ENCODE results near the gene CRABP1.

Gene CRABP1

DNA sequence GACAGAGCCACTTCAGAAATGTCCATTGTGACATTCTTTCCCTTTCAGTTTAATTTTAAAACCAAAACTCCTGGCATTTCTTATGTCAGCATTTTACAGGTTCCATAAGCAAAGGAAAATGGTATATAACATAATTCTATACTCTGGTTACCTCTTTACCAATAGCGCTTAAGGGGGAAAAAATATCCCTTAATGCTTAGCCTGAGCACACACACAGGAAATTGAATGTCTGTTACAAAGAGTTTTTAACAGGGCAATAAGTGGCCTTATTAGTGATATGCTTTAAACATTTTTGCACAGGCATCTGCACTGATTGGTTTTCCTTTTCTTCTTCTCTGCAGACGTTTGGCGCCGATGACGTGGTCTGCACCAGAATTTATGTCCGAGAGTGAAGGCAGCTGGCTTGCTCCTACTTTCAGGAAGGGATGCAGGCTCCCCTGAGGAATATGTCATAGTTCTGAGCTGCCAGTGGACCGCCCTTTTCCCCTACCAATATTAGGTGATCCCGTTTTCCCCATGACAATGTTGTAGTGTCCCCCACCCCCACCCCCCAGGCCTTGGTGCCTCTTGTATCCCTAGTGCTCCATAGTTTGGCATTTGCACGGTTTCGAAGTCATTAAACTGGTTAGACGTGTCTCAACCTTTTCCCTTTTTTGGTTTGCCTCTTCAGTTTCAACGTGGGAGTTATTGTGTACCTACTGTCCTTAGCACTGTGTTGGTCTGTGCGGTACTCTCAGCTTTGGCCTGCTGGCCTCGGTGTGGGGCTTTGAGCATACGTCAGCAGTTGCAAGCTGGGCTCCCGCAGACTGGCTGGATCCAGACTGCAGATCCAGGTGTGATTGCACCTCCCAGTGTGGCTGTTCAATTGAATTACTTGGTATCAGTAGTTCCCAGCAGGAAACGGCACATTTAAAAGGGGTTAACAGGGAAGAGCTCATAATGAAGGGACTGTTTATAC is 7.7 kb downstream of the CRABP1 start:
- DNase-seq (ENCODE audit: low read depth in 2 of 2) = no peak

DNA sequence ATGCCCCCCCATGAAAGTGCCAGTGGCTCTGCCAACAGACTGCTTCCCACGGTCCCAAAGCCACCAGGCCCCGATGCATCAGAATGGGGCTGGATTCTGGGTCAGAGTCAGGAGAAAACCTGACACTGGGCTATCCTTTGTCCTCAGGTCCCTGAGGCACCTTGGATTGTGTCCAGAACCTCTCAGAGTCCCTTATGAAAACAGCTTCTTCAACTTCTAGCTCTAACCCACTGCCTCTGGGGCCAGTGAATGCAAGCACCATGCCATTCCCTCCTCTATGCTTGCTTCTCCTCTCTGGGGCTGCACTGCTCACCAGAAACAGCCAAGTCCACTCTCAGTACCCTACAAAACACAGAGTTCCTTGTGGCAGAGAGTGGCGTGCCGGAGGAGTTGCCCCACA is 9.9 kb downstream of the CRABP1 start:
- DNase-seq (ENCODE audit: low read depth in 2 of 2) = no peak

DNA sequence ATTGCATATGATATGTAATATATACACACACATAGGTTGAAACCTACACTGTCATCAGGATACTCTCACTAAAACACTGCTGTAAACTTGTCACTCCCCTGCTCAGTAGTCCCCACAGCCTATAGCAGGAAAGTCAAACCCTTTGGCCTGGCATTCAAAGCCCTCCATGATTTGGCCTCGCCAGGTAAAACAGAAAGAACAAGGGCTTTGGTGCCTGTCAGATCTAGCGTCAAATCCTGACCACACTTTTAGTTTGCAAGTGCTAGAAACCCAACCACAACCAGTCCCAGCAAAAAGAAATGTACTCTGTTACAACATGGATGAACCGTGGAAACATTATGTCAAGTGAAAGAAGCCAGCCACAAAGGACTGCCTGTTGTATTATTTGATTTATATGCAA is 11.4 kb downstream of the CRABP1 start:
- no peak for DNase-seq (ENCODE audit: low read depth in 2 of 2)

- no peak for DNase-seq (ENCODE audit: low read depth in 2 of 2)
Observed at GRCh38 chr15:78353093-78353492, 12.9 kb downstream of the CRABP1 start.

DNA sequence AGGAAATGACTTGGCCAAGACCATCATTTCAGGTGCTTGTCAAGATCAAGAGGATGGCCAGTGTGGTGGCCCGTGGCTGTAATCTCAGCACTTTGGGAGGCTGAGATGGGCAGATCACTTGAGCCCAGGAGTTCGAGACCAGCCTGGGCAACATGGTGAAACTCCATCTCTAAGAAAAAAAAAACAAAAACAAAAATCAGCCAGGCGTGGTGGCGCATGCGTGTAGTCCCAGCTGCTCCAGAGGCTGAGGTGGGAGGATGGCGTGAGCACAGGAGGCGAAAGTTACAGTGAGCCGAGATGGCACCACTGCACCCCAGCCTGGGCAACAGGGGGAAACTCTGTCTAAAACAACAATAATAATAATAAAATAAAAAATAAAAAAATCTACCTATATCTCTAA is 15.0 kb downstream of the CRABP1 start:
- DNase-seq (ENCODE audit: low read depth in 2 of 2) = no peak

GRCh38 chr15:78358102-78358870 is 18.1 kb downstream of the CRABP1 start:
- DNase-seq (ENCODE audit: low read depth in 2 of 2) = no peak

DNA sequence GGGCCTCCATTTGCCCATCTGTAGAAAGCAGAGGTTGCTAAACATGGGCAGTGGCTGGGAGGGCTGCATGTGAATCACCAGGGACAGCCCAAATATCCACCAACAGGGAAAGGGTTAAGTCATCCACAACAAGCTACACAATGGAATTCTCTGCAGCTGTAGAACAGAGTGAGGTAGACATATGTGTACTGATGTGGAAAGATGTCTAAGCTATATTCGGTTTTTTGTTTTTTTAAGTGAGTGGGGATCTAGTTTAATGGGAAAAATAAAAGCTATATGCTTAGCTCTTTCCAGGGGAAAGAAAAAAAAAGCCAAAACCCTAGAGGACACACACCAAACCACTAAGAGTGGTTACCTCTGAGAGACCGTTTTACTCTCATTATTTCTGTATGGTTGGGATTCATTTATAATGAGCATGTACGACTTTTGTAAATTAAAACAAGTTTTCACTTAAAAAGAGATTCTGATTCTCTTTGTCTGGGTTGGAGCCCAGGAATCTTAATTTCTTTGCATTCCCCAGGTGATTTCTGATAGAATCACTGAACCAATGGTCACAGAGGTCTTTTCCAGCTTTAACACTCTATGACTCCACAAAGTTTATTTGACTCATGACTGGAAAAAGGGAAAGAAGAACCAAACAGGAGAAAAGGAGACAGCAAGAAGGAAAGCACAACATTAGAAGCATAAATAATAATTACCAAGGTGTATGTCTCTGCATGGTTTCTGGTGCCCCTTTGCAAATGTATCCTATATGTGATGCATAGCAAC is 19.1 kb downstream of the CRABP1 start:
- DNase-seq (ENCODE audit: low read depth in 2 of 2) = no peak

DNA sequence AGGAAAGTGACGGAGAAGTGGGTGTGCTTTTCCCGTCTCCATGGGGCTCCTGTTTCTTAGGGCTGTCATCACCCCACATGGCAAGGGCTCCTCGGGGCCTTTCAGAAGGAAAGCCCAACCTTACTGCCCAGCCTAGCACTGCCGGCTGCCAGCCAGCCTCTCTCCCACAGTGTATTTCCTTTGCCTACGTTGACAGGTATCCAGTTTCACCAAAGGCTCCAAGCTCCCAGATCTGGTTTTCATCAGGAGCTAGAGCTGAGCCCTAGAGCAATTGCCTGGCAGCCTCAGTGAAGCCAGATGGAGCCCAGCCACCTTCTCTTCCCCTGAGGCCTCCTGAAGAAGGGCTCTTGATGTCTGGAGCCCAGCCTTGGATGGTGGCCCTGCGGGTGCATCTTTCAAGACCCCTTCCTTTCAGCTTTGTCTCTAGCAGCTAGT is 20.2 kb downstream of the CRABP1 start:
- DNase-seq (ENCODE audit: low read depth in 2 of 2) = peak; percentile 7 to 9

DNA sequence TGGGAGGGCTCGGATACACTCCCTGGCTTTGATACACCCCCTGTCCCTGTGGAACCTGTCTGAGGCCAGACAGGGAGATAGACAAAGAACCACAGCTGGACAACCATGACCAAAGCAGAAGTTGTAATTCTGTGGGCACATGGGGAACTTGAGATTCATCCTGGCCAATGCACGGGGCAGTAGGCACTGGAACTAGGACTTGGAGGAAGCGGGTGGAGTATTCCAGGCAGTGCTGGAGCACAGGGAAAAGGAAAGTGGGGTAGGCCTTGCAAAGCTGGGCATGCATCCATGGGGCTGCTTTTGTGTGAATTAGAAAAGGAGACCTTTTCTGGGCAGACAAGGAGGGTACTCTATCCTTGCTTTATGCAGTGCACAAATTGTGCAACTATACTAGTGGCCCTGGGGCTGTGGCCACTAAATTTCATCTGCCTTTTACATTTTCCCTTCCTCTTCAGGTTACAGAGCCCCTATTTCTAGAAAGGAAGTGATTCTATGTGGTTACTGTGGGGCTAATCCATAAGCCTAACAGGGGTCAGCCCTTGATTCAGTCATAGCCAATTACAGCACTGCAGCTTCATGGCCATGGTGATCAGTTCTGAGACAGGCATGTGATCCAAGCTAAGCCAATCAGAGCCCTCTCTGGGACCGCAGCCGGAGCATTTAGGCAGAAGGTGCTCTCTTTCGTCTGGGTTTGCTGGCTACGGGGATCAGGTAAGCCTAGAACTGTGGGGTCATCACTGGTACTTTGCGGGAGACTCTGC is 21.0 kb downstream of the CRABP1 start:
- DNase-seq (ENCODE audit: low read depth in 2 of 2) = no peak

GRCh38 chr15:78361771-78362506 is 21.8 kb downstream of the CRABP1 start:
- no peak for DNase-seq (ENCODE audit: low read depth in 2 of 2)

DNA sequence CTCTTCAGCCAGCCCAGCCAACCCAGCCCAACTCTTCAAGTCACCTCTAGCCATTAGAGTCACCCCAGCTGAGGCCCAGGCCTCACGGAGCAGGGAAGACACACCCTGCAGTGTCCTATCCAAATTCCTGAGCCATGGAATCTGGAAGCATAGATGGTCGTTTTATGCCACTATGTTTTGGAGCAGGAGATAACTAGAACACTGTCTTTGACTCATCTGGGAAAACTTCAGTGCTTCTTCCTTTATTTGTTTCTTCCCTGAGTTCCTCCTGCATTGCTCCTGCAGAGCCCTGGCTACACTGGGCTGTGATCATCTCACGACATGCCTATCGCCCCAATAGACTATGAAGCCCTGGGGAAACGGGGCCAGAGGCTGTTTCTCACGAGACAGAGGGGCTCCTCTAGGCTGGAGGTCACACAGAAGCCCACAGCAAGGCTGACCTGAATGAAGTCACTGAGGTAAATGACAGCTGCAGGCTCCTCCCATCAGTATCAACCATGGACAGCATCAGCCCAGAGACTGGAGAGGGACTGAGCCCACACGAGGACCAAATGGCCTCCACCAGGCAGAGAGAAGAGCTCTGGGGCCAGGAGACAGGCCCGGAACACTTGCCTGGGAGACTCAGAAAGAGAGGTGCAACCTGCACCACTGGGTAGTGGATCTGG is 22.7 kb downstream of the CRABP1 start:
- DNase-seq (ENCODE audit: low read depth in 2 of 2) = no peak

DNA sequence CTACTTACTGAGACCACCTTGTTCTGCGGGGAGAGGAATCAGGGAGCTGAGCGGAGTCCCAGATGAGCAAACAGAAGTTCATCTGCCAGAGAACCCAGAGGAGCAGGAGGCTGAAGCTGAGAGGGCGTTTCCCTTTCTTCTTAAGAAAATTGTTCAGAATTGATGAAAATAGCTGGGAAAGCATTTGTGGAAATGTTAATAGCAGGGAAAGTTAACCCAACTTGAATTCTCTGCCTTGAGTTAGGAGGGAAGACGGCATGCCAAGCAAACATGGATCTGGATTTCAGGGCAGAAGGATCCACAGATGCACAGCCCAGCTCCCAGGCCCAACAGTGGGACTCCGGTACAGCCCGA is 23.2 kb downstream of the CRABP1 start:
- DNase-seq (ENCODE audit: low read depth in 2 of 2) = no peak

GRCh38 chr15:78364233-78364632 is 24.1 kb downstream of the CRABP1 start:
- no peak for DNase-seq (ENCODE audit: low read depth in 2 of 2)

DNA sequence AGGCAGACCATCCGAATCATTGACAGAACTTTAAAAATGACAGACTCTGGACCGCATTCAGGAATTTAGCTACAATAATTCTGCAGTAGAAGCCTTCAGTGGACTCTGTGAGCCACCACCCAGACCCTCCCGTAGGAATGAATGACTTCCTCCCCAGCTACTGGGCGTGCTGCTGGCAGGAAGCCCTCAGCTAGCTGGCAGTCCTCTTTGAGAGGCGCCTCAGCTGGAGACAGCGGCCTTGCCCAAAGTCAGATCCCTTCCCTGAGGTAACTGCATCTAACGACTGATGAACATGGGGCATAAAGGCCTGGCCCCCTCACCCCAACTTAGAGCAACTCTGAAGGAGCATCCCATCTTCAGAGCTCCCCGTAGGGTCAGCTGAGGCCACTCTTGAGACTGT is 25.8 kb downstream of the CRABP1 start:
- no peak for DNase-seq (ENCODE audit: low read depth in 2 of 2)

- DNase-seq (ENCODE audit: low read depth in 2 of 2) = no peak
Observed at GRCh38 chr15:78366342-78366741, 26.2 kb downstream of the CRABP1 start.

- DNase-seq (ENCODE audit: low read depth in 2 of 2) = no peak
Observed at GRCh38 chr15:78368651-78369050, 28.5 kb downstream of the CRABP1 start.

- DNase-seq (ENCODE audit: low read depth in 2 of 2) = no peak
Observed at GRCh38 chr15:78369161-78369560, 29.0 kb downstream of the CRABP1 start.

GRCh38 chr15:78370013-78370412 is 29.9 kb downstream of the CRABP1 start:
- no peak for DNase-seq (ENCODE audit: low read depth in 2 of 2)

- DNase-seq (ENCODE audit: low read depth in 2 of 2) = no peak
Observed at GRCh38 chr15:78372880-78373279, 32.7 kb downstream of the CRABP1 start.

Data from fibroblast of skin of left biceps (primary cell).